Measurements from ENCODE around the gene DUSP7. TPM values are rescaled to one million over a fixed set of nuclear protein-coding genes. Genes with fewer than 3 reads are reported as not detected.

The DUSP7 gene
- total RNA-seq, 1 donor from 2014 or later, result 21.7 TPM

GRCh38 chr3:52084216-52084945 lies 28.0 kb upstream of the DUSP7 start:
- no peak for DNase-seq (ENCODE audit: low spot score)
- Mint-ChIP-seq H3K4me3 (ENCODE audit: unreplicated experiment) (no peak overlapping the region), H3K9me3 (ENCODE audit: unreplicated experiment) (no peaks in the 10 kb centered on the region), H3K27me3 (ENCODE audit: unreplicated experiment) (peaks cover 9% of the 10 kb centered on the region), H3K27ac (ENCODE audit: unreplicated experiment) (no peak overlapping the region), H3K36me3 (ENCODE audit: low read depth, unreplicated experiment) (no peaks in the 10 kb centered on the region), H3K4me1 (ENCODE audit: unreplicated experiment) (peaks cover 17% of the 10 kb centered on the region)
- TF ChIP-seq CTCF (IDR thresholded peaks at IDR 0.05; ENCODE audit: unreplicated experiment), result no peak

GRCh38 chr3:52083556-52084087 lies 27.3 kb upstream of the DUSP7 start:
- Mint-ChIP-seq H3K27ac (ENCODE audit: unreplicated experiment) (no peak overlapping the region), H3K9me3 (ENCODE audit: unreplicated experiment) (no peaks in the 10 kb centered on the region), H3K36me3 (ENCODE audit: low read depth, unreplicated experiment) (no peaks in the 10 kb centered on the region), H3K4me3 (ENCODE audit: unreplicated experiment) (no peak overlapping the region), H3K27me3 (ENCODE audit: unreplicated experiment) (peaks cover 7% of the 10 kb centered on the region), H3K4me1 (ENCODE audit: unreplicated experiment) (peaks cover 17% of the 10 kb centered on the region)
- no peak for TF ChIP-seq CTCF (IDR thresholded peaks at IDR 0.05; ENCODE audit: unreplicated experiment)
- DNase-seq (ENCODE audit: low spot score), result no peak

- Mint-ChIP-seq H3K9me3 (ENCODE audit: unreplicated experiment) (no peaks in the 10 kb centered on the region), H3K27ac (ENCODE audit: unreplicated experiment) (no peak overlapping the region), H3K4me3 (ENCODE audit: unreplicated experiment) (no peak overlapping the region), H3K36me3 (ENCODE audit: low read depth, unreplicated experiment) (no peaks in the 10 kb centered on the region), H3K4me1 (ENCODE audit: unreplicated experiment) (peaks cover 17% of the 10 kb centered on the region), H3K27me3 (ENCODE audit: unreplicated experiment) (peaks cover 7% of the 10 kb centered on the region)
- no peak for DNase-seq (ENCODE audit: low spot score)
- TF ChIP-seq CTCF (IDR thresholded peaks at IDR 0.05; ENCODE audit: unreplicated experiment), result no peak
Measured at GRCh38 chr3:52082951-52083350, 26.6 kb upstream of the DUSP7 start.

- Mint-ChIP-seq H3K4me1 (ENCODE audit: unreplicated experiment) (no peaks in the 10 kb centered on the region), H3K27ac (ENCODE audit: unreplicated experiment) (no peak overlapping the region), H3K27me3 (ENCODE audit: unreplicated experiment) (peaks cover 2% of the 10 kb centered on the region), H3K36me3 (ENCODE audit: low read depth, unreplicated experiment) (no peaks in the 10 kb centered on the region), H3K4me3 (ENCODE audit: unreplicated experiment) (no peak overlapping the region), H3K9me3 (ENCODE audit: unreplicated experiment) (no peaks in the 10 kb centered on the region)
- TF ChIP-seq CTCF (IDR thresholded peaks at IDR 0.05; ENCODE audit: unreplicated experiment), result no peak
- DNase-seq (ENCODE audit: low spot score), result no peak
Measured at GRCh38 chr3:52080830-52081719, 24.7 kb upstream of the DUSP7 start.

All from endothelial cell (in vitro differentiated cells).